ENCODE measurements around the gene PTPRN2.
"Not testable (repeated sequence)": the region's sequence is repeated elsewhere in the genome, so short reads cannot be mapped to it uniquely, and the experiment has no call there.

Gene PTPRN2

GRCh38 chr7:158302274-158303070, 285.2 kb downstream of the PTPRN2 start:
- no peak for DNase-seq (ENCODE audit: low read depth in 2 of 2)

- DNase-seq (ENCODE audit: low read depth in 2 of 2), result no peak
Observed at GRCh38 chr7:158301207-158301606, 286.4 kb downstream of the PTPRN2 start.

- DNase-seq (ENCODE audit: low read depth in 2 of 2), result no peak
Observed at GRCh38 chr7:158300427-158300826, 287.2 kb downstream of the PTPRN2 start.

- DNase-seq (ENCODE audit: low read depth in 2 of 2), result no peak
Observed at GRCh38 chr7:158299607-158300006, 288.0 kb downstream of the PTPRN2 start.

- DNase-seq (ENCODE audit: low read depth in 2 of 2), result no peak
Observed at GRCh38 chr7:158296798-158297104, 290.9 kb downstream of the PTPRN2 start.

GRCh38 chr7:158295966-158296797, 291.4 kb downstream of the PTPRN2 start:
- DNase-seq (ENCODE audit: low read depth in 2 of 2), result no peak

GRCh38 chr7:158294468-158295215, 293.0 kb downstream of the PTPRN2 start:
- DNase-seq (ENCODE audit: low read depth in 2 of 2), result not testable (repeated sequence)

GRCh38 chr7:158292948-158293347, 294.7 kb downstream of the PTPRN2 start:
- no peak for DNase-seq (ENCODE audit: low read depth in 2 of 2)

- no peak for DNase-seq (ENCODE audit: low read depth in 2 of 2)
Observed at GRCh38 chr7:158291998-158292397, 295.6 kb downstream of the PTPRN2 start.

- DNase-seq (ENCODE audit: low read depth in 2 of 2), result no peak
Observed at GRCh38 chr7:158289761-158290523, 297.7 kb downstream of the PTPRN2 start.

GRCh38 chr7:158289231-158289630, 298.4 kb downstream of the PTPRN2 start:
- no peak for DNase-seq (ENCODE audit: low read depth in 2 of 2)

GRCh38 chr7:158286210-158286609, 301.4 kb downstream of the PTPRN2 start:
- DNase-seq (ENCODE audit: low read depth in 2 of 2), result no peak

- no peak for DNase-seq (ENCODE audit: low read depth in 2 of 2)
Observed at GRCh38 chr7:158285383-158285770, 302.2 kb downstream of the PTPRN2 start.

GRCh38 chr7:158284617-158285382, 302.8 kb downstream of the PTPRN2 start:
- no peak for DNase-seq (ENCODE audit: low read depth in 2 of 2)

- DNase-seq (ENCODE audit: low read depth in 2 of 2), result no peak
Observed at GRCh38 chr7:158284121-158284520, 303.5 kb downstream of the PTPRN2 start.

GRCh38 chr7:158283016-158283974, 304.3 kb downstream of the PTPRN2 start:
- no peak for DNase-seq (ENCODE audit: low read depth in 2 of 2)

- no peak for DNase-seq (ENCODE audit: low read depth in 2 of 2)
Observed at GRCh38 chr7:158282461-158283001, 305.1 kb downstream of the PTPRN2 start.

- no peak for DNase-seq (ENCODE audit: low read depth in 2 of 2)
Observed at GRCh38 chr7:158281441-158281840, 306.2 kb downstream of the PTPRN2 start.

- no peak for DNase-seq (ENCODE audit: low read depth in 2 of 2)
Observed at GRCh38 chr7:158280448-158281144, 307.0 kb downstream of the PTPRN2 start.
